ENCODE results near the gene PAK4. TPM values are rescaled to one million over a fixed set of nuclear protein-coding genes. Genes with fewer than 3 reads are reported as not detected.

Gene PAK4
- total RNA-seq, 2 donors from 2014 or later = 63.9 to 68.1 TPM

DNA sequence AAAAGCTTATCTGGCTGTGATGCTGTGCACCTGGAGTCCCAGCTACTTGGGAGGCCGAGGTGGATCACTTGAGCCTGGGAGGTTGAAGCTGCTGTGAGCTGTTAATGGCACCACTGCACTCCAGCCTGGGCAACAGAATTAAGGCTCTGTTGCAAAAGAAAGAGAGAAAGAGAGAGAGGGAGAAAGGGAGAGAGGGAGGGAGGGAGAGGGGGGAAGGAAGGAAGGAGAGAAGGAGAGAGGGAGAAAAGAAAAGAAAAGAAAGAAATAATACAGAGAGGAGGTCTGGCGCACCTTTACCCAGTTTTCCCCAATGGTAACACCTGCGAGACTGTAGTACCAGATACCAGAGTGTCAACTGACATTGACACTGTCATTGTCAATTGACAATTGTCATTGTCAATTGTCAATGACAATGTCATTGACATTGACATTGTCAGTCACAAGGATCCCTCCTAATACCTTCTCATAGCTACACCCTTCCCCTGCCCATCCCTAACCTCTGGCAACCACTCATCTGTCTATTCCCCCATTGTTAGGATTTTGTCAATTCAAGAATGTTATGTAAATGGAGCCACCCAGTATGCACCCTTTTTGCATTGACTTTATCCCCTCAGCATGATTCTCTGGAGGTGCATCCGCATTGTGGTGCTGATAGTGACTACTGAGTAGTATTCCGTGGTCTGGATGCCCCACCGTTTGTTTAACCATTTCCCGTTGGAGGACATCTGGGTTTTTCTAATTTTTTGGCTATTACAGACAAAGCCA, 21.3 kb downstream of the PAK4 start:
- WGBS, 2 experiments (ENCODE audit: insufficient coverage in 1 of 2, insufficient read length in 1 of 2) = 63 to 69% methylated on average over 7 of the region's 7 CpGs
- Mint-ChIP-seq H3K27me3 (ENCODE audit: insufficient read depth) (no peaks in the 10 kb centered on the region), H3K4me1 (peaks cover 15% of the 10 kb centered on the region), H3K27ac (no peak overlapping the region), H3K9me3 (peaks cover 9% of the 10 kb centered on the region), H3K36me3 (ENCODE audit: low read depth) (peaks cover 10% of the 10 kb centered on the region), H3K4me3 (no peak overlapping the region)
- DNase-seq = no peak
- H3K4me1 ChIP-seq (ENCODE audit: control insufficient read depth, insufficient read depth, low read length) = peaks cover 4% of the 10 kb centered on the region
- H3K4me3 ChIP-seq (ENCODE audit: low read length) = no peak overlapping the region
- TF ChIP-seq, protein P1, sequence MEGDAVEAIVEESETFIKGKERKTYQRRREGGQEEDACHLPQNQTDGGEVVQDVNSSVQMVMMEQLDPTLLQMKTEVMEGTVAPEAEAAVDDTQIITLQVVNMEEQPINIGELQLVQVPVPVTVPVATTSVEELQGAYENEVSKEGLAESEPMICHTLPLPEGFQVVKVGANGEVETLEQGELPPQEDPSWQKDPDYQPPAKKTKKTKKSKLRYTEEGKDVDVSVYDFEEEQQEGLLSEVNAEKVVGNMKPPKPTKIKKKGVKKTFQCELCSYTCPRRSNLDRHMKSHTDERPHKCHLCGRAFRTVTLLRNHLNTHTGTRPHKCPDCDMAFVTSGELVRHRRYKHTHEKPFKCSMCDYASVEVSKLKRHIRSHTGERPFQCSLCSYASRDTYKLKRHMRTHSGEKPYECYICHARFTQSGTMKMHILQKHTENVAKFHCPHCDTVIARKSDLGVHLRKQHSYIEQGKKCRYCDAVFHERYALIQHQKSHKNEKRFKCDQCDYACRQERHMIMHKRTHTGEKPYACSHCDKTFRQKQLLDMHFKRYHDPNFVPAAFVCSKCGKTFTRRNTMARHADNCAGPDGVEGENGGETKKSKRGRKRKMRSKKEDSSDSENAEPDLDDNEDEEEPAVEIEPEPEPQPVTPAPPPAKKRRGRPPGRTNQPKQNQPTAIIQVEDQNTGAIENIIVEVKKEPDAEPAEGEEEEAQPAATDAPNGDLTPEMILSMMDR (conservative IDR thresholded peaks at IDR 0.05) = no peak
- H3K36me3 ChIP-seq (ENCODE audit: control insufficient read depth, insufficient read depth, low read length) = peaks cover 9% of the 10 kb centered on the region
- H3K27ac ChIP-seq (ENCODE audit: low read depth, low read length) = no peak overlapping the region
- H3K9me3 ChIP-seq (ENCODE audit: control insufficient read depth, low read length) = peaks cover 9% of the 10 kb centered on the region
- H3K9ac ChIP-seq (ENCODE audit: extremely low read depth, low read length, poor library complexity, severe bottlenecking) = no peak overlapping the region
- H3K27me3 ChIP-seq (ENCODE audit: control insufficient read depth, insufficient read depth, low read length, poor library complexity, severe bottlenecking) = no peaks in the 10 kb centered on the region

DNA sequence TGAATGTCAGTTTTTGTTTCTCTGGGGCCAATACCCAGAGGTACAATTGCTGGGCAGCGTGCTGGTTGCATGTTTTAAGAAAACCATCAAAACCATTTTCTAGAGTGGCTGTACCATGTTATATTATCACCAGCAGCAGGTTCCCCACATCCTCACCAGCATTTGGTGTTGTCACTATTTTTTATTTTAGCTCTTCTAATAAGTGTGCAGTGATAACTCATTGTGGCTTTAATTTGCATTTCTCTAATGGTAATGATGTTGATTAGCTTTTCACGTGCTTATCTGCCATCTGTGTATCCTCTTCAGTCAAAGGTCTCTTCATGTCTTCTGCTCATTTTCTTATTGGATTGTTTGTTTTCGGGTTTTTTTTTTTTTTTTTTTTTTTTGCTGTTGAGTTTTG, 21.9 kb downstream of the PAK4 start:
- H3K9ac ChIP-seq (ENCODE audit: extremely low read depth, low read length, poor library complexity, severe bottlenecking) = no peak overlapping the region

DNA sequence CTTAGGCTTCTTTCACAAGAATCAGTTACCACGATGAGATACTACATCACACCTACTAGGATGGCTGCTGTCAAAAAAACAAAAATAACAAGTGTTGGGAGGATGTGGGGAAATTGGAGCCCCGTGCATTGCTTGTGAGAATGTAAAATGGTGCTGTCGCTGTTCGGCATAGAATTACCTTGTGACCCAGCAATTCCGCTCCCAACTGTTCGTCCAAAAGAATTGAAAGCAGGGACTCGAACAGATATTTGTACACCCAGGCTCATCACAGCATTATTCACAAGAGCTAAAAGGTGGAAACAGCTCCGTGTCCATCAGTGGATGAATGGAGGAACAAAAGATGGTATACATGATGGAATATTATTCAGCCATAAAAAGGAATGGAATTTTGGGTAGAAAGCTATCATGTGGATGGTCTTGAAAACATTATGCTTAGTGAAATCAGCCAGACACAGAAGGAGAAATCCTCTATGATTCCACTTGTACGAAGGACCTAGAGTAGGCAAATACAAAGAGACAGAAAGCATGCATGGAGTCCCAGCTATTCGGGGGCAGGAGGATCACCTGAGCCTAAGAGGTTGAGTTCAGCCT, 23.4 kb downstream of the PAK4 start:
- H3K36me3 ChIP-seq (ENCODE audit: control insufficient read depth, insufficient read depth, low read length) = peaks cover 9% of the 10 kb centered on the region
- Mint-ChIP-seq H3K9me3 (peaks cover 9% of the 10 kb centered on the region), H3K36me3 (ENCODE audit: low read depth) (peaks cover 13% of the 10 kb centered on the region), H3K27ac (no peak overlapping the region), H3K27me3 (ENCODE audit: insufficient read depth) (no peaks in the 10 kb centered on the region), H3K4me3 (no peak overlapping the region), H3K4me1 (peaks cover 16% of the 10 kb centered on the region)
- peaks cover 9% of the 10 kb centered on the region for H3K9me3 ChIP-seq (ENCODE audit: control insufficient read depth, low read length)
- no peak overlapping the region for H3K4me3 ChIP-seq (ENCODE audit: low read length)
- WGBS, 2 experiments (ENCODE audit: insufficient coverage in 1 of 2, insufficient read length in 1 of 2) = 93 to 94% methylated on average over 8 to 10 of the region's 10 CpGs
- TF ChIP-seq, protein P1 (conservative IDR thresholded peaks at IDR 0.05) = no peak
- no peaks in the 10 kb centered on the region for H3K27me3 ChIP-seq (ENCODE audit: control insufficient read depth, insufficient read depth, low read length, poor library complexity, severe bottlenecking)
- H3K4me1 ChIP-seq (ENCODE audit: control insufficient read depth, insufficient read depth, low read length) = peaks cover 4% of the 10 kb centered on the region
- DNase-seq = no peak
- H3K9ac ChIP-seq (ENCODE audit: extremely low read depth, low read length, poor library complexity, severe bottlenecking) = no peak overlapping the region
- H3K27ac ChIP-seq (ENCODE audit: low read depth, low read length) = no peak overlapping the region

More for the DNA sequence above, 21.9 kb downstream of the PAK4 start:
- DNase-seq = no peak
- Histone ChIP-seq H3K4me3 (ENCODE audit: low read length) (no peak overlapping the region), H3K27ac (ENCODE audit: low read depth, low read length) (no peak overlapping the region), H3K36me3 (ENCODE audit: control insufficient read depth, insufficient read depth, low read length) (peaks cover 9% of the 10 kb centered on the region), H3K4me1 (ENCODE audit: control insufficient read depth, insufficient read depth, low read length) (peaks cover 4% of the 10 kb centered on the region), H3K27me3 (ENCODE audit: control insufficient read depth, insufficient read depth, low read length, poor library complexity, severe bottlenecking) (no peaks in the 10 kb centered on the region), H3K9me3 (ENCODE audit: control insufficient read depth, low read length) (peaks cover 9% of the 10 kb centered on the region)
- TF ChIP-seq, protein P1 (conservative IDR thresholded peaks at IDR 0.05) = no peak
- 98% methylated on average over 2 of the region's 3 CpGs; no CpG with 5 or more reads in 1 of the 2 experiments for WGBS, 2 experiments (ENCODE audit: insufficient coverage in 1 of 2, insufficient read length in 1 of 2)
- H3K27ac Mint-ChIP-seq = no peak overlapping the region
- H3K9me3 Mint-ChIP-seq = peaks cover 9% of the 10 kb centered on the region
- peaks cover 10% of the 10 kb centered on the region for H3K36me3 Mint-ChIP-seq (ENCODE audit: low read depth)
- H3K4me3 Mint-ChIP-seq = no peak overlapping the region
- no peaks in the 10 kb centered on the region for H3K27me3 Mint-ChIP-seq (ENCODE audit: insufficient read depth)
- H3K4me1 Mint-ChIP-seq = peaks cover 15% of the 10 kb centered on the region
